Umbilical cord (tissue), 2 donors: Measurements from ENCODE around the gene TRIP10. TPM values are rescaled to one million over a fixed set of nuclear protein-coding genes. Genes with fewer than 3 reads are reported as not detected.
"Not testable (repeated sequence)": the region's sequence is repeated elsewhere in the genome, so short reads cannot be mapped to it uniquely, and the experiment has no call there.

Experiments used
- DNase-seq: peaks from one replicate; pipeline ENCODE4 v3.0.0-alpha.2; 2015; ENCODE audit warnings: low spot score
- total RNA-seq: library from RNA; depleted of rRNA; stranded (reverse); fragments of >200 nt; gene quantifications from one replicate; pipeline ENCODE4 v1.2.3, GENCODE V29; 2014; ENCODE audit warnings: low replicate concordance; ENCODE audit not compliant: insufficient read depth

TRIP10 gene
- total RNA-seq, 1 donor from 2014 or later, result 79.2 TPM

GRCh38 chr19:6767357-6768235 is 28.1 kb downstream of the TRIP10 start, which contains the start of gene SH2D3A:
Gene SH2D3A (minus strand): TSS chr19:6767435. CDS start chr19:6763748, 3,687 bp downstream.
- peak; percentile 71 for DNase-seq

- DNase-seq, result no peak
Observed at GRCh38 chr19:6768236-6768785, 28.8 kb downstream of the TRIP10 start.

GRCh38 chr19:6769006-6769619 is 29.6 kb downstream of the TRIP10 start:
- DNase-seq, result no peak

GRCh38 chr19:6771648-6772027 is 32.2 kb downstream of the TRIP10 start:
- not testable (repeated sequence) for DNase-seq

- DNase-seq, result peak; percentile 17
Observed at GRCh38 chr19:6772028-6772865, 32.8 kb downstream of the TRIP10 start, which contains the start of gene VAV1. Gene VAV1 (plus strand): TSS chr19:6772708. CDS start chr19:6772808, 100 bp downstream.

GRCh38 chr19:6772866-6773322 is 33.4 kb downstream of the TRIP10 start:
- DNase-seq, result no peak

GRCh38 chr19:6773323-6773931 is 33.9 kb downstream of the TRIP10 start:
- DNase-seq, result peak; percentile 23

GRCh38 chr19:6774821-6775707 is 35.6 kb downstream of the TRIP10 start:
- DNase-seq, result peak; percentile 43

- not testable (repeated sequence) for DNase-seq
Observed at GRCh38 chr19:6776045-6776444, 36.6 kb downstream of the TRIP10 start.

- no peak for DNase-seq
Observed at GRCh38 chr19:6776999-6777398, 37.5 kb downstream of the TRIP10 start.

GRCh38 chr19:6777434-6777833 is 38.0 kb downstream of the TRIP10 start:
- DNase-seq, result no peak

GRCh38 chr19:6778386-6778785 is 38.9 kb downstream of the TRIP10 start:
- no peak for DNase-seq

GRCh38 chr19:6779206-6779605 is 39.7 kb downstream of the TRIP10 start:
- no peak for DNase-seq

- no peak for DNase-seq
Observed at GRCh38 chr19:6787393-6787792, 47.9 kb downstream of the TRIP10 start.

- no peak for DNase-seq
Observed at GRCh38 chr19:6788896-6789295, 49.4 kb downstream of the TRIP10 start.

- no peak for DNase-seq
Observed at GRCh38 chr19:6790194-6791128, 51.0 kb downstream of the TRIP10 start.

GRCh38 chr19:6791237-6791636 is 51.8 kb downstream of the TRIP10 start:
- no peak for DNase-seq

GRCh38 chr19:6793411-6793810 is 53.9 kb downstream of the TRIP10 start:
- DNase-seq, result no peak

- no peak for DNase-seq
Observed at GRCh38 chr19:6793973-6794372, 54.5 kb downstream of the TRIP10 start.
